Measurements from ENCODE around the gene ADGRG6. TPM values are rescaled to one million over a fixed set of nuclear protein-coding genes. Genes with fewer than 3 reads are reported as not detected.
A peak's percentile ranks its signal among the peaks of the same experiment; 100 is the strongest.

ADGRG6 gene
- total and polyA plus RNA-seq, 2 of the 8 experiments (the other 6 are each of a cell fraction or from before 2014, with no cell fraction given): 1.1 to 6.2 TPM

DNA sequence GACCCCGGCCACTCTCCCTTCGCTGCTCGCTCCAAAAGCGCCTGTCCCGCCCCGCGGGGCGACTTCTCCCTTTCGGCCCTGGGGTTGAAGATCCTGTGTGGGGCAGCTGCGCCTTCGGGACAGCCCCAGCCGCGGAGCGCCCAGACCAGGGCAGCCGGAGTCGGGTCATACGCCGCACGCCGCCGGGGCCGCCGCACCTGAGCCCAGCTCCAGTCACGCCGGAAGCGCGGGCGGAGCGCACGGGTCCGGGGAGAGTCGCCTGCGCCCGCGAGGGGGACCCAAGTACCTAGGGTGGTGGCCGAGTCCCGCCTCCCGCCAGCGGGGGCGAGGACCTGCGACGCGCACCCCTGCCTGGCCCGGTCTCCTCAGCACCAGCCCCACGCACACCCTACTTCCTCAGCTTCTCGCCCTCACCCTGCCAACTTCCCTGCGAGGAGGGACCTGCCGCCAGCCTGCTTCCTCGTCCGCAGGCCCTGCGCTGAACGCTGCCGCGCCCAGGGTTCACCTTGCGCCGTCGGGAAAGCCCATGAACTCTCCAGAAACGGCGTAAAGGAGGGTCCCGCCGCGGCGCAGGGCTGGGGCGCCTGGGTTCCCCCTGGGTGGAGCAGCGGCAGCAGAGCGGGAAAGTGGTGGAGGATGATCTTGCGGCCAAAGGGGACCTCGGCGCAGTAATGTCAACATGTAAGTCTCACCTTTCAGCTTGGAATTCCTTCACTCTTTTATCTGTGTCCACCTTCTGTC lies at the start of gene ADGRG6 (continued):
- TF ChIP-seq, protein P1, sequence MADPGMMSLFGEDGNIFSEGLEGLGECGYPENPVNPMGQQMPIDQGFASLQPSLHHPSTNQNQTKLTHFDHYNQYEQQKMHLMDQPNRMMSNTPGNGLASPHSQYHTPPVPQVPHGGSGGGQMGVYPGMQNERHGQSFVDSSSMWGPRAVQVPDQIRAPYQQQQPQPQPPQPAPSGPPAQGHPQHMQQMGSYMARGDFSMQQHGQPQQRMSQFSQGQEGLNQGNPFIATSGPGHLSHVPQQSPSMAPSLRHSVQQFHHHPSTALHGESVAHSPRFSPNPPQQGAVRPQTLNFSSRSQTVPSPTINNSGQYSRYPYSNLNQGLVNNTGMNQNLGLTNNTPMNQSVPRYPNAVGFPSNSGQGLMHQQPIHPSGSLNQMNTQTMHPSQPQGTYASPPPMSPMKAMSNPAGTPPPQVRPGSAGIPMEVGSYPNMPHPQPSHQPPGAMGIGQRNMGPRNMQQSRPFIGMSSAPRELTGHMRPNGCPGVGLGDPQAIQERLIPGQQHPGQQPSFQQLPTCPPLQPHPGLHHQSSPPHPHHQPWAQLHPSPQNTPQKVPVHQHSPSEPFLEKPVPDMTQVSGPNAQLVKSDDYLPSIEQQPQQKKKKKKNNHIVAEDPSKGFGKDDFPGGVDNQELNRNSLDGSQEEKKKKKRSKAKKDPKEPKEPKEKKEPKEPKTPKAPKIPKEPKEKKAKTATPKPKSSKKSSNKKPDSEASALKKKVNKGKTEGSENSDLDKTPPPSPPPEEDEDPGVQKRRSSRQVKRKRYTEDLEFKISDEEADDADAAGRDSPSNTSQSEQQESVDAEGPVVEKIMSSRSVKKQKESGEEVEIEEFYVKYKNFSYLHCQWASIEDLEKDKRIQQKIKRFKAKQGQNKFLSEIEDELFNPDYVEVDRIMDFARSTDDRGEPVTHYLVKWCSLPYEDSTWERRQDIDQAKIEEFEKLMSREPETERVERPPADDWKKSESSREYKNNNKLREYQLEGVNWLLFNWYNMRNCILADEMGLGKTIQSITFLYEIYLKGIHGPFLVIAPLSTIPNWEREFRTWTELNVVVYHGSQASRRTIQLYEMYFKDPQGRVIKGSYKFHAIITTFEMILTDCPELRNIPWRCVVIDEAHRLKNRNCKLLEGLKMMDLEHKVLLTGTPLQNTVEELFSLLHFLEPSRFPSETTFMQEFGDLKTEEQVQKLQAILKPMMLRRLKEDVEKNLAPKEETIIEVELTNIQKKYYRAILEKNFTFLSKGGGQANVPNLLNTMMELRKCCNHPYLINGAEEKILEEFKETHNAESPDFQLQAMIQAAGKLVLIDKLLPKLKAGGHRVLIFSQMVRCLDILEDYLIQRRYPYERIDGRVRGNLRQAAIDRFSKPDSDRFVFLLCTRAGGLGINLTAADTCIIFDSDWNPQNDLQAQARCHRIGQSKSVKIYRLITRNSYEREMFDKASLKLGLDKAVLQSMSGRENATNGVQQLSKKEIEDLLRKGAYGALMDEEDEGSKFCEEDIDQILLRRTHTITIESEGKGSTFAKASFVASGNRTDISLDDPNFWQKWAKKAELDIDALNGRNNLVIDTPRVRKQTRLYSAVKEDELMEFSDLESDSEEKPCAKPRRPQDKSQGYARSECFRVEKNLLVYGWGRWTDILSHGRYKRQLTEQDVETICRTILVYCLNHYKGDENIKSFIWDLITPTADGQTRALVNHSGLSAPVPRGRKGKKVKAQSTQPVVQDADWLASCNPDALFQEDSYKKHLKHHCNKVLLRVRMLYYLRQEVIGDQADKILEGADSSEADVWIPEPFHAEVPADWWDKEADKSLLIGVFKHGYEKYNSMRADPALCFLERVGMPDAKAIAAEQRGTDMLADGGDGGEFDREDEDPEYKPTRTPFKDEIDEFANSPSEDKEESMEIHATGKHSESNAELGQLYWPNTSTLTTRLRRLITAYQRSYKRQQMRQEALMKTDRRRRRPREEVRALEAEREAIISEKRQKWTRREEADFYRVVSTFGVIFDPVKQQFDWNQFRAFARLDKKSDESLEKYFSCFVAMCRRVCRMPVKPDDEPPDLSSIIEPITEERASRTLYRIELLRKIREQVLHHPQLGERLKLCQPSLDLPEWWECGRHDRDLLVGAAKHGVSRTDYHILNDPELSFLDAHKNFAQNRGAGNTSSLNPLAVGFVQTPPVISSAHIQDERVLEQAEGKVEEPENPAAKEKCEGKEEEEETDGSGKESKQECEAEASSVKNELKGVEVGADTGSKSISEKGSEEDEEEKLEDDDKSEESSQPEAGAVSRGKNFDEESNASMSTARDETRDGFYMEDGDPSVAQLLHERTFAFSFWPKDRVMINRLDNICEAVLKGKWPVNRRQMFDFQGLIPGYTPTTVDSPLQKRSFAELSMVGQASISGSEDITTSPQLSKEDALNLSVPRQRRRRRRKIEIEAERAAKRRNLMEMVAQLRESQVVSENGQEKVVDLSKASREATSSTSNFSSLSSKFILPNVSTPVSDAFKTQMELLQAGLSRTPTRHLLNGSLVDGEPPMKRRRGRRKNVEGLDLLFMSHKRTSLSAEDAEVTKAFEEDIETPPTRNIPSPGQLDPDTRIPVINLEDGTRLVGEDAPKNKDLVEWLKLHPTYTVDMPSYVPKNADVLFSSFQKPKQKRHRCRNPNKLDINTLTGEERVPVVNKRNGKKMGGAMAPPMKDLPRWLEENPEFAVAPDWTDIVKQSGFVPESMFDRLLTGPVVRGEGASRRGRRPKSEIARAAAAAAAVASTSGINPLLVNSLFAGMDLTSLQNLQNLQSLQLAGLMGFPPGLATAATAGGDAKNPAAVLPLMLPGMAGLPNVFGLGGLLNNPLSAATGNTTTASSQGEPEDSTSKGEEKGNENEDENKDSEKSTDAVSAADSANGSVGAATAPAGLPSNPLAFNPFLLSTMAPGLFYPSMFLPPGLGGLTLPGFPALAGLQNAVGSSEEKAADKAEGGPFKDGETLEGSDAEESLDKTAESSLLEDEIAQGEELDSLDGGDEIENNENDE (IDR thresholded peaks at IDR 0.05; ENCODE audit: insufficient replicate concordance, low read length): no peak
- peak; percentile 8 to 30; a peak in 2 of 4 replicates for TF ChIP-seq RAD21 (IDR thresholded peaks at IDR 0.05 in 1 of 2, conservative IDR thresholded peaks at IDR 0.05 in 1 of 2; ENCODE audit: low read depth in 2 of 2, low read length in 2 of 2)
- TF ChIP-seq TAF1 (IDR thresholded peaks at IDR 0.05; ENCODE audit: low read depth, low read length): peak; percentile 59; the same call in 1 of the 2 replicates
- TF ChIP-seq PHF8 (conservative IDR thresholded peaks at IDR 0.05; ENCODE audit: low read depth, low read length): peak; percentile 46
- TF ChIP-seq, protein P2, sequence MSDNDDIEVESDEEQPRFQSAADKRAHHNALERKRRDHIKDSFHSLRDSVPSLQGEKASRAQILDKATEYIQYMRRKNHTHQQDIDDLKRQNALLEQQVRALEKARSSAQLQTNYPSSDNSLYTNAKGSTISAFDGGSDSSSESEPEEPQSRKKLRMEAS (IDR thresholded peaks at IDR 0.05): peak; percentile 67
- TF ChIP-seq RXRA (IDR thresholded peaks at IDR 0.05; ENCODE audit: insufficient read depth, low read depth, low read length): no peak
- TF ChIP-seq KDM4A (IDR thresholded peaks at IDR 0.05; ENCODE audit: low read depth, low read length, severe bottlenecking): peak; percentile 99
- TF ChIP-seq HDAC2 (IDR thresholded peaks at IDR 0.05; ENCODE audit: borderline replicate concordance in 1 of 2, low read depth in 2 of 2, low read length in 2 of 2): peak in 1 of 2 experiments; percentile 40; a peak in 1 of 4 replicates

Data from H1 (cell line).